ENCODE data around the gene ZDHHC21.
"Not testable (repeated sequence)": the region's sequence is repeated elsewhere in the genome, so short reads cannot be mapped to it uniquely, and the experiment has no call there.

The ZDHHC21 gene

DNA sequence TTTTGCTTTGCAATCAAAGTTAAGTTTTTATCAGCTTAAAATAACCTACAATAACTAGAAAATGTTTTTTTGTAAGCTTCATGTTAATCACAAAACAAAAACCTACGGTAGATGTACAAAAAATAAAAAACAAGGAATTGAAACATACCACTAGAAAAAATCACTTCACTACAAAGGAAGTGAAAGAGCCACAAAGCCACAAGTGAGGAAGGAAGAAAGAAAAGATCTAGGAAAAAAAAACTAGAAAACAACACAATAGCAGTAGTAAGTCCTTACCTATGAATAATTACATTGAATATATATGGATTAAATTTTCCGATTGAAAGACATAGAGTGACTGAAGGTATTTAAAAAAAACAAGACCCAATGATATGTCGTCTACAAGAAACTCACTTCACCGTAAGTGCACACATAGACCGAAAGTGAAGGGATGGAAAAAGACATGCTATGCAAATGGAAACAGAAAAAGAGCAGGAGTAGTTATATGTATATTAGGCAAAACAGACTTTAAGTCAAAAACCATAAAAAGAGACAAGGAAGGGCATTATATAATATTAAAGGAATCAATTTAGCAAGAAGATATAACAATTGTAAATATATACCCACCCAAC is 13.4 kb upstream of the ZDHHC21 start:
- peaks cover 5% of the 10 kb centered on the region for H3K27me3 ChIP-seq (ENCODE audit: control insufficient read depth, insufficient read depth, low read length)
- H3K9me3 ChIP-seq (replicated peaks; ENCODE audit: low read length), result peaks cover 4% of the 10 kb centered on the region
- no peak overlapping the region for H3K9ac ChIP-seq (ENCODE audit: low read depth, low read length)
- H3K36me3 ChIP-seq (ENCODE audit: insufficient read depth, low read length), result no peaks in the 10 kb centered on the region
- H3K4me2 ChIP-seq (ENCODE audit: low read length), result no peak overlapping the region
- no peak overlapping the region for H3K4me3 ChIP-seq (ENCODE audit: low read length)
- peaks cover 2% of the 10 kb centered on the region for H3K4me1 ChIP-seq (ENCODE audit: control insufficient read depth, insufficient read depth, low read length)

- Histone ChIP-seq H3K27me3 (ENCODE audit: control insufficient read depth, insufficient read depth, low read length) (peaks cover 18% of the 10 kb centered on the region), H3K9ac (ENCODE audit: low read depth, low read length) (no peak overlapping the region), H3K4me3 (ENCODE audit: low read length) (no peak overlapping the region), H3K4me2 (ENCODE audit: low read length) (no peak overlapping the region), H3K9me3 (replicated peaks; ENCODE audit: low read length) (peaks cover 4% of the 10 kb centered on the region), H3K36me3 (ENCODE audit: insufficient read depth, low read length) (no peaks in the 10 kb centered on the region), H3K4me1 (ENCODE audit: control insufficient read depth, insufficient read depth, low read length) (no peaks in the 10 kb centered on the region)
Measured at GRCh38 chr9:14705079-14705478, 11.8 kb upstream of the ZDHHC21 start.

DNA sequence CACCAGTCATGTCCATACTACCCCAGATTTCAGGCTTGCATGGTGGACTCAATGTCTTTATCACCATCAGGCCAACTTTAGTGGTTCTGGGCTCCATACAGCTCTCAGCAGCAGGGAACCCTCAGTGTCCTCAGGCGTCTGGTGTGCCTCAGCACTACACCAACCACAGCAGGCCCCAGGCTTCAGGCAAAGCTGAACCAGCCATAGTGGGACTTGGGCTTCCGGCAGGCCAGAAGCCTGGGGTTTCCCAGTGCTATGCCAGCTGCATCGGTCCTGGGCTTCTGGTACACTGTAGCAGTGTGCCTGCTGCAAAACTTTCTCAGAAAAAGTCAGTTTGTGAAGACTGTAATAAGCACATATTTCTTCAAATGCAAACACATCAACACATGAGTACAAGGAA is 11.0 kb upstream of the ZDHHC21 start:
- Histone ChIP-seq H3K4me2 (ENCODE audit: low read length) (no peak overlapping the region), H3K36me3 (ENCODE audit: insufficient read depth, low read length) (no peaks in the 10 kb centered on the region), H3K27me3 (ENCODE audit: control insufficient read depth, insufficient read depth, low read length) (peaks cover 20% of the 10 kb centered on the region), H3K4me1 (ENCODE audit: control insufficient read depth, insufficient read depth, low read length) (no peaks in the 10 kb centered on the region), H3K4me3 (ENCODE audit: low read length) (no peak overlapping the region), H3K9me3 (replicated peaks; ENCODE audit: low read length) (peaks cover 4% of the 10 kb centered on the region), H3K9ac (ENCODE audit: low read depth, low read length) (no peak overlapping the region)

- H3K27me3 ChIP-seq (ENCODE audit: control insufficient read depth, insufficient read depth, low read length), result peaks cover 23% of the 10 kb centered on the region
- no peaks in the 10 kb centered on the region for H3K36me3 ChIP-seq (ENCODE audit: insufficient read depth, low read length)
- no peak overlapping the region for H3K9ac ChIP-seq (ENCODE audit: low read depth, low read length)
- H3K4me1 ChIP-seq (ENCODE audit: control insufficient read depth, insufficient read depth, low read length), result no peaks in the 10 kb centered on the region
- H3K4me3 ChIP-seq (ENCODE audit: low read length), result no peak overlapping the region
- peaks cover 4% of the 10 kb centered on the region for H3K9me3 ChIP-seq (replicated peaks; ENCODE audit: low read length)
- H3K4me2 ChIP-seq (ENCODE audit: low read length), result no peak overlapping the region
Measured at GRCh38 chr9:14702200-14702720, 9.0 kb upstream of the ZDHHC21 start.

DNA sequence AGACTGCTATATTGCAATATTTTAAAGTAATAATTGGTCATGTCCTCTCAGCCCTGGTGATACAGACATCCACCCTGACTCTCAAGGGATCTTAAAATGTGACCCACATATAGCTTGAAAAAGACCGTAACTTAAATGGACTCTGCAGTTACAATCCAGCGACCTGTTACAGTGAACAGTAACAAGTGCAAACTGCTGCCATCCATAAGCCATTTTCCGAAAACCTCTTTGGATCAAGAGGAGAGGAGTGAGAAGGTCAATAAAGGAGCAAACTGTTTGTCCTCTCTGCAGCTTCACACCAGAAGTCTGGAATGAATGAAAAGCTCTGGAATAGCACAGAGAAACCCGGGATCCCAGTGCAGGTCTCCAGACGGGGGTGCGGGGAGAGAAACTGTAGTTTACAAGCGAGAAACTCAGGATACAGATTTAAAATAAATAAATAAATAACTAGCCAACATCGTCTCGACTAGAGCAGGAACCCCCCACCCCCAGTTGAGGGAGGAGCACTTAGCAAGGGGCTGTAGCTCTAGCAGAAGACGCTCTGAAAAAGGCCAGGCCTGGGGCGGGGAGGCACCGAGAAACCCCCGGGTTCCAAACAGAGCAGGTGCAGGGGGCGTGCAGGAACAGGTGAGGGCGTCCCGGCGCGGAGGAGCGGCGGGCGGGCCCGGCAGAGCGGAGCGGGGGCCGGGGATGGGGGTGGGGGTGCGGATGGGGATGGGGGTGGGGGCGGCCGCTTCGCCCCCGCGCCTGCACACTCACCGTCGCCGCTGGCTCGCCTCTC is 572 bp downstream of the ZDHHC21 start:
- Histone ChIP-seq H3K9ac (ENCODE audit: low read depth, low read length) (peak overlapping the region; percentile 81), H3K4me2 (ENCODE audit: low read length) (peak overlapping the region; percentile 91), H3K27me3 (ENCODE audit: control insufficient read depth, insufficient read depth, low read length) (peaks cover 6% of the 10 kb centered on the region), H3K4me1 (ENCODE audit: control insufficient read depth, insufficient read depth, low read length) (peaks cover 34% of the 10 kb centered on the region), H3K36me3 (ENCODE audit: insufficient read depth, low read length) (peaks cover 10% of the 10 kb centered on the region), H3K4me3 (ENCODE audit: low read length) (peak overlapping the region; percentile 80), H3K9me3 (replicated peaks; ENCODE audit: low read length) (no peaks in the 10 kb centered on the region)

GRCh38 chr9:14690948-14691730 is 2.1 kb downstream of the ZDHHC21 start:
- Histone ChIP-seq H3K36me3 (ENCODE audit: insufficient read depth, low read length) (peaks cover 10% of the 10 kb centered on the region), H3K4me2 (ENCODE audit: low read length) (peak overlapping the region; percentile 37), H3K9ac (ENCODE audit: low read depth, low read length) (no peak overlapping the region), H3K9me3 (replicated peaks; ENCODE audit: low read length) (no peaks in the 10 kb centered on the region), H3K4me3 (ENCODE audit: low read length) (no peak overlapping the region), H3K4me1 (ENCODE audit: control insufficient read depth, insufficient read depth, low read length) (peaks cover 47% of the 10 kb centered on the region), H3K27me3 (ENCODE audit: control insufficient read depth, insufficient read depth, low read length) (no peaks in the 10 kb centered on the region)

DNA sequence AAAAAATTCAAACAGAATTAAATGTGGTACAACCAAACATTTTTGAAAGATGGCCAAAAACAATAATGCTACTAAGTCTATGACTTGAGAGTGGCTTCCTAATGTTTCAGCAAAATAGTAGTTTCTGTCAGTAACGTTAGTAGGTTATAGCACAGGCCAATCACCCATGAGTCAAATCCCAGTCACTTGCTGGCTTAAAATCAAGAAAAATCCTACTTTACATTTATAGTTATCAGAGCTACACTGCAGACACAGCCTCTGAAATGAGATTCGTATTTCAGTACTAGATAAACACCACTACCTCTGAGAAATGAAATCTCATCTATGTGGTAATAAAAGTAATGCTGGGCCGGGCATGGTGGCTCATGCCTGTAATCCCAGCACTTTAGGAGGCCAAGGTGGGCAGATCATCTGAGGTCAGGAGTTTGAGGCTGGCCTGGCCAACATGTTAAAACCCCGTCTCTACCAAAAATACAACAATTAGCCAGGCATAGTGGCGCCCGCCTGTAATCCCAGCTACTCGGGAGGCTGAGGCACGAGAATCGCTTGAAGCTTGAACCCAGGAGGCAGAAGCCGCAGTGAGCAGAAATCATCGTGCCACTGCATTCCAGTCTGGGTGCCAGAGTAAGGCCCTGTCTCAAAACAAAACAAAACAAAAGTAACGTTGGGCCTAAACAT is 6.1 kb downstream of the ZDHHC21 start:
- Histone ChIP-seq H3K4me2 (ENCODE audit: low read length) (peak overlapping the region; percentile 70), H3K4me3 (ENCODE audit: low read length) (peak overlapping the region; percentile 16), H3K4me1 (ENCODE audit: control insufficient read depth, insufficient read depth, low read length) (peaks cover 42% of the 10 kb centered on the region), H3K27me3 (ENCODE audit: control insufficient read depth, insufficient read depth, low read length) (no peaks in the 10 kb centered on the region), H3K9me3 (replicated peaks; ENCODE audit: low read length) (no peaks in the 10 kb centered on the region), H3K36me3 (ENCODE audit: insufficient read depth, low read length) (peaks cover 10% of the 10 kb centered on the region), H3K9ac (ENCODE audit: low read depth, low read length) (no peak overlapping the region)

- no peak overlapping the region for H3K4me2 ChIP-seq (ENCODE audit: low read length)
- no peak overlapping the region for H3K9ac ChIP-seq (ENCODE audit: low read depth, low read length)
- H3K4me3 ChIP-seq (ENCODE audit: low read length), result no peak overlapping the region
- no peaks in the 10 kb centered on the region for H3K9me3 ChIP-seq (replicated peaks; ENCODE audit: low read length)
- peaks cover 14% of the 10 kb centered on the region for H3K36me3 ChIP-seq (ENCODE audit: insufficient read depth, low read length)
- no peaks in the 10 kb centered on the region for H3K27me3 ChIP-seq (ENCODE audit: control insufficient read depth, insufficient read depth, low read length)
- peaks cover 33% of the 10 kb centered on the region for H3K4me1 ChIP-seq (ENCODE audit: control insufficient read depth, insufficient read depth, low read length)
Measured at GRCh38 chr9:14686168-14686567, 7.1 kb downstream of the ZDHHC21 start.

DNA sequence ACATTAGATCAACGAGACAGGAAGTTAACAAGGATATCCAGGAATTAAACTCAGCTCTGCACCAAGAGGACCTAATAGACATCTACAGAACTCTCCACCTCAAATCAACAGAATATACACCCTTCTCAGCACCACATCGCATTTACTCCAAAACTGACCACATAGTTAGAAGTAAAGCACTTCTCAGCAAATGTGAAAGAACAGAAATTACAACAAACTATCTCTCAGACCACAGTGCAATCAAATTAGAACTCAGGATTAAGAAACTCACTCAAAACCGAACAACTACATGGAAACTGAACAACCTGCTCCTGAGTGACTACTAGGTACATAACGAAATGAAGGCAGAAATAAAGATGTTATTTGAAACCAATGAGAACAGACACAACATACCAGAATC is 10.6 kb downstream of the ZDHHC21 start:
- H3K4me1 ChIP-seq (ENCODE audit: control insufficient read depth, insufficient read depth, low read length), result peaks cover 13% of the 10 kb centered on the region
- not testable (repeated sequence) for H3K36me3 ChIP-seq (ENCODE audit: insufficient read depth, low read length); H3K27me3 ChIP-seq (ENCODE audit: control insufficient read depth, insufficient read depth, low read length); H3K9ac ChIP-seq (ENCODE audit: low read depth, low read length); H3K4me2 ChIP-seq (ENCODE audit: low read length); H3K4me3 ChIP-seq (ENCODE audit: low read length); H3K9me3 ChIP-seq (replicated peaks; ENCODE audit: low read length)

- H3K4me3 ChIP-seq (ENCODE audit: low read length), result no peak overlapping the region
- peaks cover 3% of the 10 kb centered on the region for H3K36me3 ChIP-seq (ENCODE audit: insufficient read depth, low read length)
- no peaks in the 10 kb centered on the region for H3K4me1 ChIP-seq (ENCODE audit: control insufficient read depth, insufficient read depth, low read length)
- no peaks in the 10 kb centered on the region for H3K27me3 ChIP-seq (ENCODE audit: control insufficient read depth, insufficient read depth, low read length)
- no peak overlapping the region for H3K4me2 ChIP-seq (ENCODE audit: low read length)
- no peak overlapping the region for H3K9ac ChIP-seq (ENCODE audit: low read depth, low read length)
- H3K9me3 ChIP-seq (replicated peaks; ENCODE audit: low read length), result no peaks in the 10 kb centered on the region
Measured at GRCh38 chr9:14678776-14679175, 14.5 kb downstream of the ZDHHC21 start.

DNA sequence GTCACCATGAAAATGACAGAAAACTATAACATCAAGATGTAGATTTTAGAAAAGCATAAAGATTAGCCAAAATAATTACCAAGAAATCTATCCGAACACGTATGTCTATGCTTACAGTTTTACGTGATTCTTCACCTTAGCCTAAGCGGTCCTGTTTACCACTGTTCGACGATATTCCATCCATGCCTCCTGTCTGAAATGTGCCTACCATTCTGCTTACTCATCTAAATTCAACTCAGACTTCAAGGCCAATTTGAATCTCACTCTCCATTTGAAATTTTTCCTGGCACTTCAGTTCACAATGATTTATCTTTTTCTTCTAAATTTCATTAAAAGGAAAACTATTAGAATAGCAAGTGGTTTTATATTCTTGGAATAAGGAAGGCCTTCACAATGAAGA is 15.4 kb downstream of the ZDHHC21 start:
- H3K9me3 ChIP-seq (replicated peaks; ENCODE audit: low read length), result no peaks in the 10 kb centered on the region
- H3K4me1 ChIP-seq (ENCODE audit: control insufficient read depth, insufficient read depth, low read length), result no peaks in the 10 kb centered on the region
- no peak overlapping the region for H3K4me2 ChIP-seq (ENCODE audit: low read length)
- H3K4me3 ChIP-seq (ENCODE audit: low read length), result no peak overlapping the region
- H3K9ac ChIP-seq (ENCODE audit: low read depth, low read length), result no peak overlapping the region
- no peaks in the 10 kb centered on the region for H3K27me3 ChIP-seq (ENCODE audit: control insufficient read depth, insufficient read depth, low read length)
- H3K36me3 ChIP-seq (ENCODE audit: insufficient read depth, low read length), result peaks cover 3% of the 10 kb centered on the region
